Transverse colon (tissue), 4 donors: ENCODE results near the gene ARHGEF16.

Experiments used
- EP300 ChIP-seq: sonication (generic); formaldehyde crosslinking; IDR thresholded peaks from one replicate; pipeline ENCODE4 v1.6.1; 2017; ENCODE audit warnings: antibody characterized with exemption, low read depth
- POLR2A ChIP-seq: fragments of 450-650 bp; IDR thresholded peaks from one replicate; pipeline ENCODE4 v1.6.1; 2016; ENCODE audit warnings: antibody characterized with exemption, mild to moderate bottlenecking, moderate library complexity
- POLR2AphosphoS5 ChIP-seq, 3 donors: sonication (generic); formaldehyde crosslinking; IDR thresholded peaks; one replicate each; pipeline ENCODE4 v1.6.1; 2016; ENCODE audit warnings: antibody characterized with exemption in 3 of 3
- TF ChIP-seq, protein P1 (sequence below), 5 experiments: fragments of 200-600 bp in 3 of 5; fragments of 450-650 bp in 2 of 5; sonication (generic) in 3 of 5; IDR thresholded peaks; 1 replicate in 2 of 5; 2 replicates in 3 of 5; pipeline ENCODE4 v1.5.1; 2016 to 2017; ENCODE audit warnings: antibody characterized with exemption in 5 of 5, inconsistent platforms in 3 of 5, mild to moderate bottlenecking in 2 of 5, moderate library complexity in 1 of 5

DNA sequence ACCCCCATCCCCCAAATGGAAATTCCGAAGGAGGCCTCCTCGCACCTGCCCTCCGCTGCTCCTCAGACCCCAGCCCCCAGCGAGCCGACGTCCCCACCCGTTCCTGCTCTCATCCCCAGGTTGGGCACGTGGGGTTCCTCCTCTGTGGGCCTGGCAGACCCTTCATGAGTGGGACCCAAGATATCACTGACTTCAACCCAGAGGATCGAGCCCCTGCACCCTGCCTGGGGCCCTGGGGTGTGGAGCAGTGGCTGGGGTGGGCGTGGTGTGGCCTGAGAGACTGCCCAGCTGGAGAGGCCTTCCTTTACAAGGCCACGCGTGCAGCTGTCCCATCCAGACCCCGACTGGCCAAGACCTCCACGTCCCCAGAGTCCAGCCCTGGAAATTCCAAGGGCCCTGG is 17.6 kb upstream of the ARHGEF16 start:
- TF ChIP-seq, protein P1, sequence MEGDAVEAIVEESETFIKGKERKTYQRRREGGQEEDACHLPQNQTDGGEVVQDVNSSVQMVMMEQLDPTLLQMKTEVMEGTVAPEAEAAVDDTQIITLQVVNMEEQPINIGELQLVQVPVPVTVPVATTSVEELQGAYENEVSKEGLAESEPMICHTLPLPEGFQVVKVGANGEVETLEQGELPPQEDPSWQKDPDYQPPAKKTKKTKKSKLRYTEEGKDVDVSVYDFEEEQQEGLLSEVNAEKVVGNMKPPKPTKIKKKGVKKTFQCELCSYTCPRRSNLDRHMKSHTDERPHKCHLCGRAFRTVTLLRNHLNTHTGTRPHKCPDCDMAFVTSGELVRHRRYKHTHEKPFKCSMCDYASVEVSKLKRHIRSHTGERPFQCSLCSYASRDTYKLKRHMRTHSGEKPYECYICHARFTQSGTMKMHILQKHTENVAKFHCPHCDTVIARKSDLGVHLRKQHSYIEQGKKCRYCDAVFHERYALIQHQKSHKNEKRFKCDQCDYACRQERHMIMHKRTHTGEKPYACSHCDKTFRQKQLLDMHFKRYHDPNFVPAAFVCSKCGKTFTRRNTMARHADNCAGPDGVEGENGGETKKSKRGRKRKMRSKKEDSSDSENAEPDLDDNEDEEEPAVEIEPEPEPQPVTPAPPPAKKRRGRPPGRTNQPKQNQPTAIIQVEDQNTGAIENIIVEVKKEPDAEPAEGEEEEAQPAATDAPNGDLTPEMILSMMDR (IDR thresholded peaks at IDR 0.05) = no peak
- no peak for TF ChIP-seq EP300
- no peak for TF ChIP-seq POLR2A
- no peak for TF ChIP-seq POLR2AphosphoS5 (IDR thresholded peaks at IDR 0.05)
